ENCODE results near the gene TNNT3.
"Not testable (repeated sequence)": the region's sequence is repeated elsewhere in the genome, so short reads cannot be mapped to it uniquely, and the experiment has no call there.

The TNNT3 gene

GRCh38 chr11:1933416-1934334 lies 14.2 kb downstream of the TNNT3 start:
- DNase-seq (ENCODE audit: low read depth in 2 of 3, low spot score in 1 of 3): no peak

- no peak for DNase-seq (ENCODE audit: low read depth in 2 of 3, low spot score in 1 of 3)
These were observed 15.0 kb downstream of the TNNT3 start for GRCh38 chr11:1934335-1935155.

GRCh38 chr11:1935156-1936071 lies 15.9 kb downstream of the TNNT3 start:
- no peak for DNase-seq (ENCODE audit: low read depth in 2 of 3, low spot score in 1 of 3)

GRCh38 chr11:1936072-1936780 lies 16.7 kb downstream of the TNNT3 start:
- no peak for DNase-seq (ENCODE audit: low read depth in 2 of 3, low spot score in 1 of 3)

- DNase-seq (ENCODE audit: low read depth in 2 of 3, low spot score in 1 of 3): no peak
These were observed 17.5 kb downstream of the TNNT3 start for GRCh38 chr11:1936781-1937615.

GRCh38 chr11:1937616-1938342 lies 18.3 kb downstream of the TNNT3 start:
- DNase-seq (ENCODE audit: low read depth in 2 of 3, low spot score in 1 of 3): no peak

DNA sequence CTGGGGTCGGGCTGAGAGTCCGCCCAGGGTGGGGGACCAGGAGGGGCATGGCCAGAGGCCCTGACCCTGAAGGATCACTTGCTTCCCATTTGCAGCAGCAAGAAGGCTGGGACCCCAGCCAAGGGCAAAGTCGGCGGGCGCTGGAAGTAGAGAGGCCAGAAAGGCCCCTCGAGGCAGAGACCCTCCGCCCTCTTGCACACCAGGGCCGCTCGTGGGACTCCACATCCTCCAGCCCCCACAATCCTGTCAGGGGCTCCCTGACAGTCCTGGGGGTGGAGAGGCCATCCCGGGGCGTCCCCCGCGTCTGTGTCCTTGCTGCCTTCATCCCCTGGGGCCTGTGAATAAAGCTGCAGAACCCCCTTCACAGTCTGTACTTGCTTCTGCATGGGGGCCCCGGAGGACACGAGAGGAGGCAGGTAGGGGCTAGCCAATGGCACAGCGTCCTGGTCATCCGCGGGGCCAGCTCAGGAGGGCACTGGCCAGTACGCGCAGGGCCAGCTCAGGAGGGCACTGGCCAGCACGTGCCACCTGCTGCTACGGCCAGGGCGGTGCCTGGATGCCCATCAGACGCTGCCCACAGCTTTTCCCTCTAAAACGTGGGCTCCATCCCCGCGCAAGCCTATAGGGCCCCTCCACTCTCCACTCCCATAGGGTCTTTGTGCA lies 19.0 kb downstream of the TNNT3 start:
- no peak for DNase-seq (ENCODE audit: low read depth in 2 of 3, low spot score in 1 of 3)

DNA sequence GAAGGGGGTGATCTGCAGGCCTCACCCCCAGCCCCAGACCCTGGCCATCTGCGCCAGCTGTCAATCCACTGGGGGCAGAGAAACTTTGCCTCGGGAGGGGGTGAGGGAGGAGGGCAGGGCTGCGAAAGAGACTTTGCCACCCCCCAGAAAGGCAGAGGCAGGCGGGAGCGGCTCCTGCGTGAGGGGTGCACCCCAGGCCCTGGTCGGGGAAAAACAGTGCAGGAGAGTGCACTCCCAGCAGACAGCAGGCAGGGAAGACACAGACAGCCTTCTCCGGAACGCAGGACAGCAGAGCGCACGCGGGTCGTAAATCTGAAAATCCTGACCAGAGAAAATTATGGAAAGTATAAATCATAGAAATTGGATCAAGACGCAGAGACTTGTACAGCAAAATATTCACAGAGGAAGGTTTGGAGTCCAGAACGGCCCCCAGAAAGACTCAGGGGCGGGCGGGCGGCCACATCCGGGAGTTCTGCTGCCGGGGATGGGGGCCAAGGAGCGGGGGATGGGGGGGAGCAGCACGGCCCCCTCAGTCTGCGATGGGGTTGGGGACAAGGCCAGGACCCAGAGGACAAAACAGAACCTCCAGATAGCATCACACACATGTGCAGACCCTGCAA lies 19.6 kb downstream of the TNNT3 start:
- no peak for DNase-seq (ENCODE audit: low read depth in 2 of 3, low spot score in 1 of 3)

DNA sequence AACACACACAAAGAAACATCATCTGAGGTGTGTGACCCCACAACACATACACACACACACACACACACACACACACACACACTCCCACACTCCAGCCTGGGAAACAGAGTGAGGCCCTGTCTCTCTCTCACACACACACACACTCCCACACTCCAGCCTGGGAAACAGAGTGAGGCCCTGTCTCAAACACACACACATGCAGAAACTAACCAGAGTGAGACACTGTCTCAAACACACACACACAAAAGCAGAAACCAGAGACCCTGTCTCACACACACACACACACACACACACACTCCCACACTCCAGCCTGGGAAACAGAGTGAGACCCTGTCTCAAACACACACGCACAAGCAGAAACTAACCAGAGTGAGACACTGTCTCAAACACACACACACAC lies 20.3 kb downstream of the TNNT3 start:
- not testable (repeated sequence) for DNase-seq (ENCODE audit: low read depth in 2 of 3, low spot score in 1 of 3)

- DNase-seq (ENCODE audit: low read depth in 2 of 3, low spot score in 1 of 3): no peak
These were observed 23.2 kb downstream of the TNNT3 start for GRCh38 chr11:1942558-1943260.

GRCh38 chr11:1943576-1943975 lies 24.1 kb downstream of the TNNT3 start:
- DNase-seq (ENCODE audit: low read depth in 2 of 3, low spot score in 1 of 3): no peak

DNA sequence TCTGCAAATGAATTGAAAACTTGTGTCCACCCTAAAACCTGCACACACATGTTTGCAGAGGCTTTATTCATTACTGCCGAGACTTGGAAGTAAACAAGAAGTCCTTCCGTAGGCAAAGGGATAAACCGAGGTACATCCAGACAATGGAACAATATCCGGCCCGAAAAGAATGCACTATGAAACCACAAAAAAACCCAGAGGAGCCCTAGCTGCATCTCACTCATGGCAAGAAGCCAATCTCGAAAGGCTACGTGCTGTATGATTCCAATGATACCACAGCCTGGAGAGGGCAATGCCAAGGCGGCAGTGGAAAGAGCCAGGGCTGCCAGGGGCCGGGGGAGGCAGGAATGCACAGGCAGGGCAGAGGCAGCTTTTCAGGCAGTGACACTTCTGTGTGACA lies 24.5 kb downstream of the TNNT3 start:
- DNase-seq (ENCODE audit: low read depth in 2 of 3, low spot score in 1 of 3): no peak

- DNase-seq (ENCODE audit: low read depth in 2 of 3, low spot score in 1 of 3): peak in 1 of 3 donors; percentile 15
These were observed 27.4 kb downstream of the TNNT3 start, which contains the start of gene MRPL23 for GRCh38 chr11:1946812-1947484. TSS of gene MRPL23 (plus strand) at chr11:1947332. CDS start at chr11:1947363, 31 bp downstream.

- no peak for DNase-seq (ENCODE audit: low read depth in 2 of 3, low spot score in 1 of 3)
These were observed 28.2 kb downstream of the TNNT3 start for GRCh38 chr11:1947592-1948237.

- no peak for DNase-seq (ENCODE audit: low read depth in 2 of 3, low spot score in 1 of 3)
These were observed 28.9 kb downstream of the TNNT3 start for GRCh38 chr11:1948389-1948788.

GRCh38 chr11:1949302-1949701 lies 29.8 kb downstream of the TNNT3 start:
- no peak for DNase-seq (ENCODE audit: low read depth in 2 of 3, low spot score in 1 of 3)

Data from stimulated activated CD4-positive, alpha-beta T cell treated with anti-CD3 and anti-CD28 coated beads, Interleukin-12 subunit alpha, Interleukin-12 subunit beta, amount 100 ng/mL, for 48 hours (primary cell).